ENCODE results near the gene REPS1.

REPS1 gene

GRCh38 chr6:139027620-139028182 is 39.6 kb upstream of the REPS1 start:
- TF ChIP-seq CTCF (IDR thresholded peaks at IDR 0.05) = no peak

- TF ChIP-seq CTCF (IDR thresholded peaks at IDR 0.05) = no peak
Observed at GRCh38 chr6:139020689-139021088, 32.6 kb upstream of the REPS1 start.

- TF ChIP-seq CTCF (IDR thresholded peaks at IDR 0.05) = no peak
Observed at GRCh38 chr6:139019722-139020121, 31.7 kb upstream of the REPS1 start.

- TF ChIP-seq CTCF (IDR thresholded peaks at IDR 0.05) = no peak
Observed at GRCh38 chr6:139017227-139017626, 29.2 kb upstream of the REPS1 start.

GRCh38 chr6:139016337-139017213 is 28.5 kb upstream of the REPS1 start:
- TF ChIP-seq CTCF (IDR thresholded peaks at IDR 0.05) = no peak

GRCh38 chr6:139014945-139015344 is 26.9 kb upstream of the REPS1 start:
- TF ChIP-seq CTCF (IDR thresholded peaks at IDR 0.05) = no peak

GRCh38 chr6:139013185-139013800 is 25.2 kb upstream of the REPS1 start:
- TF ChIP-seq CTCF (IDR thresholded peaks at IDR 0.05) = no peak
